ENCODE data around the gene CRYBG1. TPM values are rescaled to one million over a fixed set of nuclear protein-coding genes. Genes with fewer than 3 reads are reported as not detected.

CRYBG1 gene
- total RNA-seq, 1 experiment from 2014 or later, result 10.7 TPM

DNA sequence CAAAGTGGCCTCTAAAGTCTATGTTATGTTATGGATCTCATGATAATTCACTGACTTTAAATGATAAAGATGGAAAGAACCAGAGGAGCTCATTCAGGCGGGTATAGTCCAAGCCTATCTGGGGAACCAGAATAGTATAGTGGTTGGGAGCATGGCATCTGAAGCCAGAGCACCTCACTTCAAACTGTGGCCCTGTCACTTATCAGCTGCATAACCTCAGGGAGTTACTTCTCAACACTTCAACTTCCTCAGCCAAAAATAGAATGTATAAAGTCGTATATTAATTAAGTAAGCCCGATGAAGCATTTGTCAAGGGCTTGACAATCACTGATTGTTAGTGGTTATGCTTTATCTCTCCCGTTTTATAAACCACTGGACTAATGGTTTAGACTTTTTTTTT is 156.1 kb downstream of the CRYBG1 start (continued):
- TF ChIP-seq REST (IDR thresholded peaks at IDR 0.05; ENCODE audit: low read depth) (no peak), CEBPB (IDR thresholded peaks at IDR 0.05; ENCODE audit: low read depth) (no peak)

- no peak for TF ChIP-seq EGR1 (IDR thresholded peaks at IDR 0.05; ENCODE audit: low read depth)
- TF ChIP-seq FOSL1 (IDR thresholded peaks at IDR 0.05; ENCODE audit: low read depth), result no peak
- no peak for TF ChIP-seq SP1 (IDR thresholded peaks at IDR 0.05; ENCODE audit: low read depth)
- TF ChIP-seq, protein P1, sequence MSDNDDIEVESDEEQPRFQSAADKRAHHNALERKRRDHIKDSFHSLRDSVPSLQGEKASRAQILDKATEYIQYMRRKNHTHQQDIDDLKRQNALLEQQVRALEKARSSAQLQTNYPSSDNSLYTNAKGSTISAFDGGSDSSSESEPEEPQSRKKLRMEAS (IDR thresholded peaks at IDR 0.05), result no peak
- TF ChIP-seq ATF3 (IDR thresholded peaks at IDR 0.05), result no peak
- no peak for TF ChIP-seq EZH2 (IDR thresholded peaks at IDR 0.05)
- TF ChIP-seq EZH2phosphoT487 (IDR thresholded peaks at IDR 0.05; ENCODE audit: borderline replicate concordance), result no peak
- TF ChIP-seq CBX3 (IDR thresholded peaks at IDR 0.05; ENCODE audit: low read depth), result no peak
- TF ChIP-seq CEBPB (IDR thresholded peaks at IDR 0.05; ENCODE audit: low read depth), result no peak
- no peak for TF ChIP-seq REST (IDR thresholded peaks at IDR 0.05; ENCODE audit: low read depth)
- no peak for TF ChIP-seq JUND (IDR thresholded peaks at IDR 0.05)
- no peak for TF ChIP-seq RAD21 (IDR thresholded peaks at IDR 0.05; ENCODE audit: low read depth)
- no peak for TF ChIP-seq ZBTB33 (IDR thresholded peaks at IDR 0.05; ENCODE audit: extremely low read depth, insufficient replicate concordance, low read length)
- no peak for TF ChIP-seq ZNF274 (IDR thresholded peaks at IDR 0.05; ENCODE audit: low read depth, low read length)
- no peak for TF ChIP-seq SIN3A (IDR thresholded peaks at IDR 0.05; ENCODE audit: low read depth)
- TF ChIP-seq YY1 (IDR thresholded peaks at IDR 0.05; ENCODE audit: extremely low read depth, insufficient replicate concordance, low read depth, low read length), result no peak
- no peak for TF ChIP-seq POLR2A (IDR thresholded peaks at IDR 0.05; ENCODE audit: borderline replicate concordance, extremely low read depth, insufficient read depth, insufficient read length)
- ChIA-PET RAD21 (ENCODE audit: low non-redundant PET in 1 of 2, low total read pairs in 2 of 2, uncharacterized antibody in 2 of 2, unreplicated experiment in 2 of 2) (no interaction called here), CTCF (no interaction called here), POLR2A (no interaction called here)
- Histone ChIP-seq H3K36me3 (ENCODE audit: control insufficient read depth in 1 of 2, insufficient read depth in 2 of 2, low read length in 2 of 2) (no peaks in the 10 kb centered on the region), H3K27me3 (ENCODE audit: insufficient read depth, low read length) (no peaks in the 10 kb centered on the region), H3K4me1 (ENCODE audit: control insufficient read depth in 1 of 2, insufficient read depth in 2 of 2, low read length in 2 of 2) (peaks cover 12 to 28% of the 10 kb centered on the region in 2 experiments), H3K4me2 (ENCODE audit: low read length) (no peak overlapping the region), H3K9me3 (ENCODE audit: control insufficient read depth in 1 of 2, insufficient read depth in 1 of 2, low read depth in 1 of 2, low read length in 2 of 2) (no peaks in the 10 kb centered on the region), H3K9ac (ENCODE audit: low read length) (no peak overlapping the region), H3K4me3 (replicated peaks in 1 of 2; ENCODE audit: low read depth in 1 of 2, low read length in 2 of 2) (no peak overlapping the region), H3K79me2 (ENCODE audit: insufficient read depth, low read length) (no peaks in the 10 kb centered on the region), H3K27ac (ENCODE audit: low read depth, low read length) (no peak overlapping the region), H3K9me2 (ENCODE audit: insufficient read depth) (no peaks in the 10 kb centered on the region), H2AFZ (ENCODE audit: low read depth, low read length, poor library complexity, severe bottlenecking) (no peak overlapping the region), H4K20me1 (ENCODE audit: insufficient read depth) (no peaks in the 10 kb centered on the region)
- intact Hi-C loops (cut with micrococcal nuclease), result no loop called here
- DNase-seq (ENCODE audit: low read depth, low spot score), result no peak
- no TSS peak for BruUV-seq (replicated peaks)
- no peak for ATAC-seq
Measured at GRCh38 chr6:106517706-106518105, 157.2 kb downstream of the CRYBG1 start.

Data from HCT116 (cell line).